GM12878 (cell line): ENCODE data around the gene SYNM.

ENCODE experiments used
- CBX3 ChIP-seq: fragments of 200-600 bp; sonication (generic); IDR thresholded peaks from 2 replicates; pipeline ENCODE4 v1.6.1; 2016; ENCODE audit warnings: low read depth, borderline replicate concordance
- E2F4 ChIP-seq: IDR thresholded peaks from 2 replicates; pipeline ENCODE4 v1.6.1; 2012; ENCODE audit warnings: low read depth, low read length, improper control_type of control experiment
- ELK1 ChIP-seq: IDR thresholded peaks from 2 replicates; pipeline ENCODE4 v1.6.1; 2012; ENCODE audit warnings: low read depth, low read length, improper control_type of control experiment
- TCF12 ChIP-seq: IDR thresholded peaks from 2 replicates; pipeline ENCODE4 v1.6.1; 2011; ENCODE audit warnings: low read depth, mild to moderate bottlenecking, low read length
- USF2 ChIP-seq: IDR thresholded peaks from 2 replicates; pipeline ENCODE4 v1.6.1; 2011; ENCODE audit warnings: low read depth, low read length, improper control_type of control experiment, borderline replicate concordance

- TF ChIP-seq E2F4 (no peak), ELK1 (no peak), USF2 (no peak), CBX3 (no peak), TCF12 (no peak)
Measured at GRCh38 chr15:99143655-99144610, 39.1 kb downstream of the SYNM start.
